ENCODE measurements around the gene FLYWCH2. TPM values are rescaled to one million over a fixed set of nuclear protein-coding genes. Genes with fewer than 3 reads are reported as not detected.

The FLYWCH2 gene
- total RNA-seq, 1 donor from 2014 or later: 69.5 TPM

GRCh38 chr16:2871926-2872325 is 11.1 kb upstream of the FLYWCH2 start:
- no peak for TF ChIP-seq CTCF (IDR thresholded peaks at IDR 0.05; ENCODE audit: insufficient read depth, low read length, poor library complexity, severe bottlenecking)
- Histone ChIP-seq H3K36me3 (ENCODE audit: control insufficient read depth, insufficient read depth, low read length) (no peaks in the 10 kb centered on the region), H3K4me3 (ENCODE audit: low read depth, low read length) (no peak overlapping the region), H3K27me3 (ENCODE audit: control insufficient read depth, insufficient read depth, low read length) (no peaks in the 10 kb centered on the region)
- no peak for DNase-seq (ENCODE audit: low read depth)

- DNase-seq (ENCODE audit: low read depth): no peak
- TF ChIP-seq CTCF (IDR thresholded peaks at IDR 0.05; ENCODE audit: insufficient read depth, low read length, poor library complexity, severe bottlenecking): no peak
- no peaks in the 10 kb centered on the region for H3K27me3 ChIP-seq (ENCODE audit: control insufficient read depth, insufficient read depth, low read length)
- no peaks in the 10 kb centered on the region for H3K36me3 ChIP-seq (ENCODE audit: control insufficient read depth, insufficient read depth, low read length)
- H3K4me3 ChIP-seq (ENCODE audit: low read depth, low read length): no peak overlapping the region
These were observed 8.7 kb upstream of the FLYWCH2 start for GRCh38 chr16:2874032-2874911.

- Histone ChIP-seq H3K27me3 (ENCODE audit: control insufficient read depth, insufficient read depth, low read length) (no peaks in the 10 kb centered on the region), H3K4me3 (ENCODE audit: low read depth, low read length) (no peak overlapping the region), H3K36me3 (ENCODE audit: control insufficient read depth, insufficient read depth, low read length) (no peaks in the 10 kb centered on the region)
- TF ChIP-seq CTCF (IDR thresholded peaks at IDR 0.05; ENCODE audit: insufficient read depth, low read length, poor library complexity, severe bottlenecking): peak; percentile 93
- no peak for DNase-seq (ENCODE audit: low read depth)
These were observed 8.1 kb upstream of the FLYWCH2 start for GRCh38 chr16:2874912-2875362.

GRCh38 chr16:2879854-2880508 is 3.0 kb upstream of the FLYWCH2 start:
- H3K27me3 ChIP-seq (ENCODE audit: control insufficient read depth, insufficient read depth, low read length): no peaks in the 10 kb centered on the region
- no peak overlapping the region for H3K4me3 ChIP-seq (ENCODE audit: low read depth, low read length)
- H3K36me3 ChIP-seq (ENCODE audit: control insufficient read depth, insufficient read depth, low read length): no peaks in the 10 kb centered on the region
- TF ChIP-seq CTCF (IDR thresholded peaks at IDR 0.05; ENCODE audit: insufficient read depth, low read length, poor library complexity, severe bottlenecking): no peak
- no peak for DNase-seq (ENCODE audit: low read depth)

- Histone ChIP-seq H3K4me3 (ENCODE audit: low read depth, low read length) (peak overlapping the region; percentile 64), H3K27me3 (ENCODE audit: control insufficient read depth, insufficient read depth, low read length) (no peaks in the 10 kb centered on the region), H3K36me3 (ENCODE audit: control insufficient read depth, insufficient read depth, low read length) (no peaks in the 10 kb centered on the region)
- no peak for TF ChIP-seq CTCF (IDR thresholded peaks at IDR 0.05; ENCODE audit: insufficient read depth, low read length, poor library complexity, severe bottlenecking)
- no peak for DNase-seq (ENCODE audit: low read depth)
These were observed 999 bp upstream of the FLYWCH2 start for GRCh38 chr16:2881783-2882649.
